Smooth muscle cell of the pulmonary artery (primary cell): Measurements from ENCODE around the gene HSPD1. TPM values are rescaled to one million over a fixed set of nuclear protein-coding genes. Genes with fewer than 3 reads are reported as not detected.

Experiments
- total RNA-seq: library from RNA; depleted of rRNA; stranded (reverse); fragments of >200 nt; gene quantifications from 2 replicates; pipeline ENCODE4 v1.2.3, GENCODE V29; 2014

The HSPD1 gene
- 151 and 181 TPM in 2 replicates for total RNA-seq

GRCh38 chr2:197499594-197500502 lies at the start of gene HSPD1, which contains the start of gene HSPE1:
Gene HSPD1 (minus strand): TSS chr2:197499840. CDS start chr2:197498848, 992 bp downstream.
Gene HSPE1 (plus strand): TSS chr2:197500379. CDS start chr2:197500437, 58 bp downstream.

DNA sequence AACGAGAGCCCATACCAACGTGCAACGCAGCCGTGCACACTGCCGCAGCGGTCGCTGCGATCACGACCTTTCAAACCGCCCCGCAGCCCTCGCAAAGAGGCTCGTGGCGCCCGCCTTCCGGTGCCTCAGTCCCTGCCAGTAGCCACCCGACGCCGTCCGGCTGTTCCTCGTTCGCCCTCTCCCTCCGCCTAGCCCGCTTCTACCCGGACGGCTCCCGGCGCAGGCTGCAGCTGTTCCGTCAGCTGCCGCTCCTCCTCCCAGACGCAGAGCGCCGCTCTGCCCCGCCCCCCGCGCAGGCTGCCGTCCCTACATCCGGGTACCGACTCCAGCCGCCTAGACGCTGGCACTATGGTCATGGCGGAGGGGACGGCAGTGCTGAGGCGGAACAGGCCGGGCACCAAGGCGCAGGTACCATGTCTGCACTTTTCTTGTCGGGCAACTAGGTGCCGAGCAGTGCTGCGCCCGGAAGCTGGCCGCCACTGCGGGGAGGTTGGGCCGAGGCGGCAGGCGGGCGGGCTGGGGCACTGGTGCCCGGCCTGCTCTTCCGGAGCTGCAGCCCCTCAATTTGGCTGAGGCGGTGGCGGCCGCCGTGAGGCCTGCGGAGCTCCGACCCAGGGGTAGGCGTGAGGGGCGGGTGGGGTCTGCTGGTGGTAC lies 16.2 kb upstream of the HSPD1 start, which contains the start of gene MOB4:
Gene MOB4 (plus strand): TSS at position 328 of the 654 bp plus-strand sequence. CDS start 21 bp downstream, at position 349.

GRCh38 chr2:197453123-197453913 lies 46.3 kb downstream of the HSPD1 start, which contains the start of gene COQ10B:
Gene COQ10B (plus strand): TSS chr2:197453552. CDS start chr2:197453561, 9 bp downstream.

Other genes starting within 250 kb of the HSPD1 start
- gene ANKRD44, start 189.1 kb downstream of the HSPD1 start, total RNA-seq = 20.5 and 33.3 TPM in 2 replicates
- gene SF3B1, start 64.8 kb downstream of the HSPD1 start, total RNA-seq = 162 and 169 TPM in 2 replicates
- 34.0 and 39.6 TPM in 2 replicates for gene COQ10B, start 46.3 kb downstream of the HSPD1 start, total RNA-seq
- 44.4 and 47.0 TPM in 2 replicates for gene HSPE1, start 539 bp upstream of the HSPD1 start, total RNA-seq
- gene MOB4, start 16.2 kb upstream of the HSPD1 start, total RNA-seq = 28.2 and 46.4 TPM in 2 replicates
- gene RFTN2, start 175.7 kb upstream of the HSPD1 start, total RNA-seq = 3.5 and 10.0 TPM in 2 replicates
- gene MARS2, start 205.5 kb upstream of the HSPD1 start, total RNA-seq = 2.5 and 5.4 TPM in 2 replicates